GM18861 (cell line): Measurements from ENCODE around the gene MACROH2A2.
"Not testable (repeated sequence)": the region's sequence is repeated elsewhere in the genome, so short reads cannot be mapped to it uniquely, and the experiment has no call there.

Source experiments
- ATAC-seq: cut with Tn5 transposase; IDR thresholded peaks from one replicate; pipeline ENCODE4 v1.9.1; 2021; ENCODE audit not compliant: unreplicated experiment

The MACROH2A2 gene

DNA sequence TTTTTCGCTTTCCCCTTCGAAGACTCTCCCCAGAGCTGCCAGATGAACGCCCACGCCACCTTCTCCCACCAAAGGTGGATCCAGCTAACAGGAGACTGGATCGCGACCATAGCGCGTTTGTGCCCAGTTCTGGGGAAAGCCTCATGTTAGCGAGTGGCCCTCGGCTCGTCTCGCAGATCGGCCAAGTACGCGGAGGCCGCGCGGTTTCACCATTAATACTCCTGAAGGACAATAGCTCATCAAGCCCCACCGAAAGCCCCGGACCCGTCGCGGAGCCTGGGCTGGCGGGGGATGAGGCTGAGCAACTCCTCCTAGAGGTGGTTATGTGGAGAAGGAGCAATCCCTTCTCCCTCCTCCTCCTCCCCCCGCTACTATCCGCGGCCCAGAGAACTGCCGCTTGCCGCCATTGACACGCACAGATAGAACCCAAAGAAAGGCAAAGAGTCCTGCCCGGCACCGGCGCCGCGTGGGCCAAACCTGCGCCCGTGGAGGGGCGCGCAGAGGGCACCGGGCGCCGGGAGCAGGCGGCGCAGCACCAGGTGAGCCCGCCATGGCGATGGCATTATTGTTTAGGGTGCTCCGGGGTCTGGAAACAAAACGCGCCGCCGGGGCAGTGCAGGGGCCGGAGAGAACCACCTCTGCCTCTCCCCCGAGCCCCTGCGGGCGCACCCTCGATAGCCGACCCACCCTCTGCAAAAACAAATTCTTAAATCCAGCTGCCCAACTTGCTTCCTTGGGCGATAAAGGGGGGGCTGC, at the start of gene MACROH2A2:
MACROH2A2 (plus strand) TSS at position 385 of the 756 bp plus-strand sequence. CDS start 22,813 bp downstream, outside the sequence.
- no peak for ATAC-seq

DNA sequence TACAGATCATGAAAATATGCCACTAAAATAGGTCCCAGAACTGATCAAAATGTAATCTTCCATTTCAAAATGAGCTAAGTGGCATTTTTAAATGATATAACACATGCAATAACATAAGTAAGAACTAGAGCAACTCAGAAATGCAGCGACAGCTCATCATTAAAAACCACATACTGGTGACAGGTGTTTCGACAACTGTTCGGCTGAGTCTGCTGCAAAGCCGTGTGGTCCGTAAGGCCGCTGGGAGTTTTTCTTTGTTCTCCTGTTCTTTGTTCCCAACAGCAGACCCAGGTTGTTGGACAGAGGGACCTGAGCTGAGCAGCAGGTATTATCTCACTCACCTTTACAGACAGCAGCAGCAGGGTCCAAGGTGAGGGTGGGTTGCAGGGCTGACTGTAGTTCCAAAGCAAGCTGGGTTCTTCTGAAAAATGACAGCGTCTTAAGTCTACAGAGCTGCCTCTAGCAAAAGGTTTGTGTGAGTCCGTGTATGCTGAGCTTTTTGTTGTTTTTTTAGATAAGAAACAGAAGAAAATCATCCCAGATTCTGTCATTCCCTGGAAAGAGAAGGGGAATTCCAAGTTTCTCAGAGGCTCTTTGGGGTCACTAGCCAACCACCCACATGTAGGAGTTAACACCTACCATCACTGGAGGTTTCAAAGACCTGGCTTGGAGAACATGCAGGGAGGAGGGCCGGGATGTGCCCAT, 45.4 kb upstream of the MACROH2A2 start:
- no peak for ATAC-seq

DNA sequence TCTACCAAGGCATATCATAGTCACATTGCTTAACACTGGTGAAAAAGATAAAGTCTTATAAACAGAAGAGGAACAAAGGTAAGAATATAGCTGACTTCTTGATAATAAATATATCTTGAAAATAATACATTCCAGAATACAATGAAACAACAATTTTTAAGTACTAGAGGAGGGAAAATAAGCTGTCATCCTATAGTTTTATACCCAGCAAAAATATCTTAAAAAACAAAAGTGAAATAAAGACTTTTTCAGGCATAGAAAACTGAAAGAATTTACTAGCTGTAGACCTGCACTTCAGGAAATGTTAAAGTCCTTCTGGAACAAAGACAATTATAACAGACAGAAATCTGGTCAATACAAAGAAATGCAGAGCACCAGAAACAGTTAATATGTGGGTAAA, 21.4 kb upstream of the MACROH2A2 start:
- no peak for ATAC-seq

- no peak for ATAC-seq
Measured at GRCh38 chr10:70032667-70033289, 19.9 kb upstream of the MACROH2A2 start.

GRCh38 chr10:70034232-70034631, 18.4 kb upstream of the MACROH2A2 start:
- no peak for ATAC-seq

- ATAC-seq = no peak
Measured at GRCh38 chr10:70035531-70035930, 17.1 kb upstream of the MACROH2A2 start.

DNA sequence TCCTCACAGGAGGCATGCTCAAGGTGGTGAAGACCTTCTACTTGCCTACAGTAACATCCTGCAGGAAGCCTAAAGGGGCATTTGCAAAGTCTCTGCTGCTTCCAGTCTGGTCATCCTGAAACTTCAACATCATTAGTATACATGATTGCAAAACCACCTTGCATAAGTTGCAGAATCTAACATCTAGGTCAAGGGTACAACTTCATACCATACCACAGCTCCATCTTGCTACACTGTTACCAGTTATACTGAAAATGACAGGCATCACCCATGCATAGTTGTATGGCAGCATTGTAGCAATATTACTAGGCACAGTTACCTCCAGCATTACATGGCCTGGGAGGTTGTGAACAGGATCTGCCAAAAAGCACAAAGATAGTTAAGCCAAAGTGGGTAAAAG, 13.7 kb upstream of the MACROH2A2 start:
- no peak for ATAC-seq

DNA sequence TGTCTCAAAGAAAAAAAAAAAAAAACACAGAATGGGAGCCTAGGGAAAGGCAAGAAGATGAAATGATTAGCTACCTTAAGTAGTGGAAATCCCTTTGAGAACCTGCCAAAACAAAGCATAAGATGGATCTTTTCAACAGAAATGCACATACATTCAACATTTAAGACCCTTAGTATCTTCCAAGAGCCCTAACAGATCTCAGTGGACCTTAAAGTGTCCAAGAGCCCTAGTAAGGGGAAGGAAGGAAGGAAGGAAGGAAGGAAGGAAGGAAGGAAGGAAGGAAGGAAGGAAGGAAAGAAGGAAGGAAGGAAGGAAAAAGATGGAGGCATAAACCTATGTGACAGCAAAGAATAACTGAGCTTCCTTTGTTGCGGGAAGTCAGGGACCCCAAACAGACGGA, 11.6 kb upstream of the MACROH2A2 start:
- ATAC-seq = no peak

GRCh38 chr10:70041739-70042138, 10.9 kb upstream of the MACROH2A2 start:
- ATAC-seq = not testable (repeated sequence)

- ATAC-seq = not testable (repeated sequence)
Measured at GRCh38 chr10:70047066-70047465, 5.6 kb upstream of the MACROH2A2 start.

- no peak for ATAC-seq
Measured at GRCh38 chr10:70048030-70048723, 4.5 kb upstream of the MACROH2A2 start.

DNA sequence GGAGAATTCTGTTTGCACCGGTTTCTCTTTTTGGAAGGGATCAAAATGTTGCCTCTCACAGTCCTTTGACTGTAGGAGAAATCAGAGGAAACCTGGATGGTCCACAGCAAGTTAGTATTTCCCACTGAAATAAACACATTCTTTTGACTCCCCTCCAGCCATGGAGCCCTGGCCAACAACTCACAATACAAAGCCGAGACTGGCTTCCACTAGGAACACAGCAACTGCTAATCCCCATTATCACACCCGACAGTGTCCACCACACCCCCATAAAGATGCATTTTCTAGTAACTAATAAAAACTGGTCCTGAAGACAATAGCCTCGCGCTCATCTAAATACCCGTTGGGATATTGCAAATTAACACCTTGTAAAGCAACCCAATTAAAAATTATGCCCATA, 798 bp upstream of the MACROH2A2 start:
- no peak for ATAC-seq

- no peak for ATAC-seq
Measured at GRCh38 chr10:70053218-70053840, 683 bp downstream of the MACROH2A2 start.

DNA sequence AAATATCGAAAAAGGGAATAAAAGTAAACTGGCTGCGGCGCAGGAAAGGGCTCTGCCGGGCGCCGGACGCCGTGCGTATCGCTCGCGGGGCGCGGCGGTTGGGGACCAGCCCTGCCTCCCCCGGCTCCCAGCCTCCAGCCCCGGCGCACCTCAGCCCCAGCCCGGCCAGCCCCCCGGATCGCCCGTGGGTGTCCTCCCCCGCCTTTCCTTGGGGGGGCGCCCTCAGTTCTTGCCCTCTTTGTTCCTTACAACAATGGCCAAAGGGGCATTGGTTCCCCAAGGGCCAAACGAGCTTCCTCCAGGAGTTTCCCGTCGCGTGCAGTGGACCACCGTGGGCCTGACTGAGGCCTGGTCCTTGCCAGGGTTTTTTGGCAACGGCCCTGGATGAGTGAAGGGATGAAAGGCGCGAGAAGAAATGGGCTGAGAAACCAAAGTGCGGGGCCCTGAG, 1.2 kb downstream of the MACROH2A2 start:
- ATAC-seq = no peak

DNA sequence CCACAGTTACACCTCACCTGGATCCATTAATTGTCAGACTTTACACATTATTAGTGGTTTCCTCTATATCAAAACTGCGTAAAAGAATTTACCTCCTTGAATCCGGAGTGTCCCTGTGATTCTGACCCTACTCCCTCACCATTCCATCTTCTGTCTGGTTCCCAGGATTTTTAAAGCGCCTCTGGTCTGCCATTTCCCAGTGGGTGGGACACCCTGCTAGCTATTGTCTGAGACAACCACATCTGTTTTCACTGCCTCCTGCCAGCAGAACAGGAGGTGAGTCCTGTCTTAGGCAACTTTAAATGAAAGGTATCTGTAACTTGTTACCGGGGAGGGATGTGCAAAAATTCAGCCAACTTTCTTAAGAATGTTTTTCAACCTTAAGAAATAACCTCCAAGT, 2.3 kb downstream of the MACROH2A2 start:
- no peak for ATAC-seq

DNA sequence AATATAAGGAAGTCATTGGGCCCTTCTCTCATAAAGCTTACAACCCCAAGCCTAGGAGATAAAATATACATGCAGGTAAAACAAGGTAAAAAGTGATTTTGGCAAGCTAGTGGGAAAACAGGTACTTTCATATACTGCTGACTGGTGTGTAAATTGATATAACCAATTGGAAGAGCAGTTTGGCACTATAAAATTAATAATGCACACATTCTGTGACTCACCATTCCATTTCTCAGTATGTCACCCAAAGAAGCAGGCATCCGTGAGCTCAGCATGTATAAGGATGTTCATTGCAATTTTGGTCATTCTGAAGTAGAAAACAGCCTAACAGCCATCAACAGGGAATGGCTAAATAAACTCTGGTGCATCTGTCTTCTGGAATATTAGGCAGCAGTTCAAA, 2.9 kb downstream of the MACROH2A2 start:
- no peak for ATAC-seq

DNA sequence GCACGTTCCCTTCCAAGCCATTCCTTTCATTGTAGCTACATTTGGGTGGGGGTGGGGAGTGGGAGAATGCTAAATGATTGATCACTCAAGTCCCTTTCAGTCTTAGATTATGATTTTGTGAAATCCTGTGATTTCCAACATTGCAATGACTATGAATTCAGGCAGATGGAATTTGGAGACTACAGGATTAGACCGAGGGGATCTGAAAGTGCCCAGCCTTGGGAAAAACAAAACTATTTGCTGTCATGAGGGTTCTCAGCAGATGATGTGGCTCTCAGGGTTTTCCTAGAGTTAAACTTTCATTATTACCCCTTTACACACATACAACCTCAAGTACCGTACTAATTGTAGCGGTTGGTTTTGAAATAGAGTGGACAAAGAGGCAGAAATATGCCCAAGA, 4.7 kb downstream of the MACROH2A2 start:
- ATAC-seq = no peak

DNA sequence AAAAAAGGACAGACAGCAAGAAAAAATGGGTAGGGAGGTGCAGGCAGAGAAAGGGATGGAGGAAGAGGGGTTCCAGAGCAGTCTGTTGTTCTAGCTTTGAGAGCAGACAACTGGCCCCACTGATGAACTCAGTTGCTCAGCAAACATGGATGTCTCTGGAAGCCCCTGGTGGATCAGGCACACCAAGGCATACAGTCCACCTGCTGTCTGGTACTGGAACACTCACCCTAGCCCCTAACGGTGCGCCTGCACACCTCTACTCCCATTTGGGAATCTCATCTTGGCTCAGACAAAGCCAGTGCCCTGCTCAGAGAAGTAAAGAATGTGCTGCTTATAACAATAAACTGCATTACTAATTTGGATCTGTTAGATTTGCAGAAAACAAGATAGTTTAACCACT, 7.7 kb downstream of the MACROH2A2 start:
- no peak for ATAC-seq

GRCh38 chr10:70063418-70064098, 10.9 kb downstream of the MACROH2A2 start:
- ATAC-seq = no peak

- ATAC-seq = no peak
Measured at GRCh38 chr10:70064486-70064885, 11.8 kb downstream of the MACROH2A2 start.
